ENCODE data around the gene DLG2.

Gene DLG2

DNA sequence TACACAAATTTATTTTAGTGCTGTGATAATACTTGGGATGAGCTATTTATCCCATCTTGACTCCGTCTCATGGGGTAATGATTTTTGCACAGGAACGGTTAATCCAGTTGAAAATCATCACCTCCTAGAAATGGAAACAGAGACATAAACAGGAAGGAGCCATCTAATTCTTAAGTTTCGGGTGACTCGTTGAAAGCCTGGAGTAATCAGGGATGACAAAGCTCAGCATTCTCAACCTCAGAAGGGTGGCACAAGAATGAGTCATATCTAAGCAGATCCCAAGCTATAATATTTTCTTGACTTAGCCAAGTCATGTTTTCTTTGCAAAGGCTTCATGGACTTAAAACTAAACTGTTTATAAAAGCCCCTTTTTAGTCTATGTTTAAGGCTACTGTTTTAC is 2060.2 kb downstream of the DLG2 start:
- H3K4me3 ChIP-seq (ENCODE audit: insufficient read depth in 1 of 2, low read depth in 1 of 2, low read length in 2 of 2) = no peak overlapping the region
- H3K4ac ChIP-seq (ENCODE audit: low read depth in 1 of 2, low read length in 2 of 2) = no peak overlapping the region
- H3K14ac ChIP-seq (ENCODE audit: low read length in 2 of 2) = no peak overlapping the region
- no peak overlapping the region for H2BK5ac ChIP-seq (ENCODE audit: low read depth, low read length, poor library complexity, severe bottlenecking)
- no peaks in the 10 kb centered on the region for H3K9me3 ChIP-seq (ENCODE audit: control insufficient read depth, low read length)
- 0% methylated on average over 2 of the region's 4 CpGs for WGBS
- H3K4me1 ChIP-seq (ENCODE audit: control insufficient read depth, insufficient read depth, low read depth, low read length) = no peaks in the 10 kb centered on the region
- no peak overlapping the region for H2AK5ac ChIP-seq (ENCODE audit: low read length, severe bottlenecking)
- no peak overlapping the region for H4K8ac ChIP-seq (ENCODE audit: low read length)
- H3K23ac ChIP-seq (ENCODE audit: low read length in 2 of 2) = no peak overlapping the region
- H3K27ac ChIP-seq (ENCODE audit: low read length, poor library complexity, severe bottlenecking) = no peak overlapping the region
- no peak overlapping the region for H2AFZ ChIP-seq (ENCODE audit: low read depth, low read length)
- DNase-seq = peak; percentile 86
- no peak overlapping the region for H2BK15ac ChIP-seq (ENCODE audit: low read depth, poor library complexity, severe bottlenecking)
- no peak overlapping the region for H3K18ac ChIP-seq (ENCODE audit: low read depth in 1 of 2, low read length in 2 of 2)
- peak overlapping the region; percentile 47 for H3K9ac ChIP-seq (ENCODE audit: low read length)
- H3K79me1 ChIP-seq (replicated peaks; ENCODE audit: low read length, poor library complexity, severe bottlenecking) = no peaks in the 10 kb centered on the region
- H2BK120ac ChIP-seq (ENCODE audit: low read depth, low read length) = no peak overlapping the region
- no peak overlapping the region for H3K4me2 ChIP-seq (ENCODE audit: low read length, poor library complexity, severe bottlenecking)
- no peaks in the 10 kb centered on the region for H3K27me3 ChIP-seq (ENCODE audit: control insufficient read depth in 1 of 2, insufficient read depth in 1 of 2, low read length in 2 of 2)
- no peak overlapping the region for H2BK12ac ChIP-seq (ENCODE audit: low read length in 2 of 2)
- no peak overlapping the region for H4K91ac ChIP-seq (ENCODE audit: low read length)
- H3K36me3 ChIP-seq (ENCODE audit: control insufficient read depth in 1 of 2, insufficient read depth in 2 of 2, low read depth in 1 of 2, low read length in 2 of 2) = no peaks in the 10 kb centered on the region

- no peak overlapping the region for H3K4me2 ChIP-seq (ENCODE audit: low read length, poor library complexity, severe bottlenecking)
- no peak overlapping the region for H2AK5ac ChIP-seq (ENCODE audit: low read length, severe bottlenecking)
- 100% methylated on average over 1 of the region's 1 CpG for WGBS
These were observed 2062.3 kb downstream of the DLG2 start for GRCh38 chr11:83564870-83565269.

GRCh38 chr11:83558281-83558680 is 2068.9 kb downstream of the DLG2 start:
- Histone ChIP-seq H3K79me1 (replicated peaks; ENCODE audit: low read length, poor library complexity, severe bottlenecking) (no peaks in the 10 kb centered on the region), H4K8ac (ENCODE audit: low read length) (no peak overlapping the region), H3K4ac (ENCODE audit: low read depth in 1 of 2, low read length in 2 of 2) (no peak overlapping the region), H3K36me3 (ENCODE audit: control insufficient read depth in 1 of 2, insufficient read depth in 2 of 2, low read depth in 1 of 2, low read length in 2 of 2) (no peaks in the 10 kb centered on the region), H3K23ac (ENCODE audit: low read length in 2 of 2) (no peak overlapping the region), H2AFZ (ENCODE audit: low read depth, low read length) (no peak overlapping the region), H3K9ac (ENCODE audit: low read length) (no peak overlapping the region), H3K4me3 (ENCODE audit: insufficient read depth in 1 of 2, low read depth in 1 of 2, low read length in 2 of 2) (no peak overlapping the region), H2BK15ac (ENCODE audit: low read depth, poor library complexity, severe bottlenecking) (no peak overlapping the region), H4K91ac (ENCODE audit: low read length) (no peak overlapping the region), H3K4me2 (ENCODE audit: low read length, poor library complexity, severe bottlenecking) (no peak overlapping the region), H3K27ac (ENCODE audit: low read length, poor library complexity, severe bottlenecking) (no peak overlapping the region), H3K4me1 (ENCODE audit: control insufficient read depth, insufficient read depth, low read depth, low read length) (no peaks in the 10 kb centered on the region), H3K18ac (ENCODE audit: low read depth in 1 of 2, low read length in 2 of 2) (no peak overlapping the region), H2BK120ac (ENCODE audit: low read depth, low read length) (no peak overlapping the region), H3K14ac (ENCODE audit: low read length in 2 of 2) (no peak overlapping the region), H2BK12ac (ENCODE audit: low read length in 2 of 2) (no peak overlapping the region), H3K27me3 (ENCODE audit: control insufficient read depth in 1 of 2, insufficient read depth in 1 of 2, low read length in 2 of 2) (no peaks in the 10 kb centered on the region), H3K9me3 (ENCODE audit: control insufficient read depth, low read length) (no peaks in the 10 kb centered on the region), H2BK5ac (ENCODE audit: low read depth, low read length, poor library complexity, severe bottlenecking) (no peak overlapping the region), H2AK5ac (ENCODE audit: low read length, severe bottlenecking) (no peak overlapping the region)
- 100% methylated on average over 2 of the region's 2 CpGs for WGBS
- no peak for DNase-seq

More at GRCh38 chr11:83564870-83565269, 2062.3 kb downstream of the DLG2 start:
- Histone ChIP-seq H3K9ac (ENCODE audit: low read length) (no peak overlapping the region), H4K8ac (ENCODE audit: low read length) (no peak overlapping the region), H3K4me1 (ENCODE audit: control insufficient read depth, insufficient read depth, low read depth, low read length) (no peaks in the 10 kb centered on the region), H2BK12ac (ENCODE audit: low read length in 2 of 2) (no peak overlapping the region), H3K18ac (ENCODE audit: low read depth in 1 of 2, low read length in 2 of 2) (no peak overlapping the region), H2BK15ac (ENCODE audit: low read depth, poor library complexity, severe bottlenecking) (no peak overlapping the region), H3K4me3 (ENCODE audit: insufficient read depth in 1 of 2, low read depth in 1 of 2, low read length in 2 of 2) (no peak overlapping the region), H2AFZ (ENCODE audit: low read depth, low read length) (no peak overlapping the region), H3K9me3 (ENCODE audit: control insufficient read depth, low read length) (no peaks in the 10 kb centered on the region), H3K4ac (ENCODE audit: low read depth in 1 of 2, low read length in 2 of 2) (no peak overlapping the region), H2BK5ac (ENCODE audit: low read depth, low read length, poor library complexity, severe bottlenecking) (no peak overlapping the region), H3K27me3 (ENCODE audit: control insufficient read depth in 1 of 2, insufficient read depth in 1 of 2, low read length in 2 of 2) (no peaks in the 10 kb centered on the region), H3K36me3 (ENCODE audit: control insufficient read depth in 1 of 2, insufficient read depth in 2 of 2, low read depth in 1 of 2, low read length in 2 of 2) (no peaks in the 10 kb centered on the region), H4K91ac (ENCODE audit: low read length) (no peak overlapping the region), H3K14ac (ENCODE audit: low read length in 2 of 2) (no peak overlapping the region), H2BK120ac (ENCODE audit: low read depth, low read length) (no peak overlapping the region), H3K23ac (ENCODE audit: low read length in 2 of 2) (no peak overlapping the region), H3K27ac (ENCODE audit: low read length, poor library complexity, severe bottlenecking) (no peak overlapping the region), H3K79me1 (replicated peaks; ENCODE audit: low read length, poor library complexity, severe bottlenecking) (no peaks in the 10 kb centered on the region)
- no peak for DNase-seq

GRCh38 chr11:83557653-83558052 is 2069.5 kb downstream of the DLG2 start:
- Histone ChIP-seq H3K4me2 (ENCODE audit: low read length, poor library complexity, severe bottlenecking) (no peak overlapping the region), H3K4ac (ENCODE audit: low read depth in 1 of 2, low read length in 2 of 2) (no peak overlapping the region), H3K79me1 (replicated peaks; ENCODE audit: low read length, poor library complexity, severe bottlenecking) (no peaks in the 10 kb centered on the region), H3K27ac (ENCODE audit: low read length, poor library complexity, severe bottlenecking) (no peak overlapping the region), H3K18ac (ENCODE audit: low read depth in 1 of 2, low read length in 2 of 2) (no peak overlapping the region), H4K91ac (ENCODE audit: low read length) (no peak overlapping the region), H3K4me3 (ENCODE audit: insufficient read depth in 1 of 2, low read depth in 1 of 2, low read length in 2 of 2) (no peak overlapping the region), H3K4me1 (ENCODE audit: control insufficient read depth, insufficient read depth, low read depth, low read length) (no peaks in the 10 kb centered on the region), H2BK120ac (ENCODE audit: low read depth, low read length) (no peak overlapping the region), H3K27me3 (ENCODE audit: control insufficient read depth in 1 of 2, insufficient read depth in 1 of 2, low read length in 2 of 2) (no peaks in the 10 kb centered on the region), H2BK15ac (ENCODE audit: low read depth, poor library complexity, severe bottlenecking) (no peak overlapping the region), H3K9ac (ENCODE audit: low read length) (no peak overlapping the region), H3K23ac (ENCODE audit: low read length in 2 of 2) (no peak overlapping the region), H2BK5ac (ENCODE audit: low read depth, low read length, poor library complexity, severe bottlenecking) (no peak overlapping the region), H3K9me3 (ENCODE audit: control insufficient read depth, low read length) (no peaks in the 10 kb centered on the region), H2AK5ac (ENCODE audit: low read length, severe bottlenecking) (no peak overlapping the region), H2BK12ac (ENCODE audit: low read length in 2 of 2) (no peak overlapping the region), H3K14ac (ENCODE audit: low read length in 2 of 2) (no peak overlapping the region), H3K36me3 (ENCODE audit: control insufficient read depth in 1 of 2, insufficient read depth in 2 of 2, low read depth in 1 of 2, low read length in 2 of 2) (no peaks in the 10 kb centered on the region), H4K8ac (ENCODE audit: low read length) (no peak overlapping the region), H2AFZ (ENCODE audit: low read depth, low read length) (no peak overlapping the region)
- no peak for DNase-seq
- WGBS = 94% methylated on average over 2 of the region's 2 CpGs

All from mesenchymal stem cell (in vitro differentiated cells and primary cell).